Keratinocyte (primary cell): Measurements from ENCODE around the gene SEL1L.

Experiments used
- EZH2 ChIP-seq: IDR thresholded peaks from one replicate; pipeline ENCODE4 v1.6.1; 2012; ENCODE audit warnings: inconsistent platforms, mild to moderate bottlenecking, low read length, moderate library complexity
- TF ChIP-seq, protein P1 (sequence below), 3 experiments: IDR thresholded peaks in 1 of 3; conservative IDR thresholded peaks in 1 of 3; optimal IDR thresholded peaks in 1 of 3; 2 replicates in 2 of 3; 3 replicates in 1 of 3; pipeline versions ENCODE3 to v1.5.1; 2011; ENCODE audit warnings: low read length in 3 of 3, mild to moderate bottlenecking in 3 of 3, moderate library complexity in 2 of 3, control low read depth in 1 of 3, inconsistent platforms in 1 of 3; ENCODE audit not compliant: insufficient read depth in 2 of 3; ENCODE audit errors: extremely low read depth in 1 of 3

- TF ChIP-seq, protein P1, sequence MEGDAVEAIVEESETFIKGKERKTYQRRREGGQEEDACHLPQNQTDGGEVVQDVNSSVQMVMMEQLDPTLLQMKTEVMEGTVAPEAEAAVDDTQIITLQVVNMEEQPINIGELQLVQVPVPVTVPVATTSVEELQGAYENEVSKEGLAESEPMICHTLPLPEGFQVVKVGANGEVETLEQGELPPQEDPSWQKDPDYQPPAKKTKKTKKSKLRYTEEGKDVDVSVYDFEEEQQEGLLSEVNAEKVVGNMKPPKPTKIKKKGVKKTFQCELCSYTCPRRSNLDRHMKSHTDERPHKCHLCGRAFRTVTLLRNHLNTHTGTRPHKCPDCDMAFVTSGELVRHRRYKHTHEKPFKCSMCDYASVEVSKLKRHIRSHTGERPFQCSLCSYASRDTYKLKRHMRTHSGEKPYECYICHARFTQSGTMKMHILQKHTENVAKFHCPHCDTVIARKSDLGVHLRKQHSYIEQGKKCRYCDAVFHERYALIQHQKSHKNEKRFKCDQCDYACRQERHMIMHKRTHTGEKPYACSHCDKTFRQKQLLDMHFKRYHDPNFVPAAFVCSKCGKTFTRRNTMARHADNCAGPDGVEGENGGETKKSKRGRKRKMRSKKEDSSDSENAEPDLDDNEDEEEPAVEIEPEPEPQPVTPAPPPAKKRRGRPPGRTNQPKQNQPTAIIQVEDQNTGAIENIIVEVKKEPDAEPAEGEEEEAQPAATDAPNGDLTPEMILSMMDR (optimal IDR thresholded peaks at IDR 0.05 in 1 of 3, IDR thresholded peaks at IDR 0.05 in 1 of 3, conservative IDR thresholded peaks at IDR 0.05 in 1 of 3; ENCODE audit: extremely low read depth in 1 of 3, insufficient read depth in 2 of 3, low read length in 3 of 3) = no peak
- TF ChIP-seq EZH2 = no peak
Observed at GRCh38 chr14:81519200-81520011, 14.2 kb downstream of the SEL1L start.
